HEK293T (cell line): Measurements from ENCODE around the gene PSMD6.

ENCODE experiments used
- CTCF ChIA-PET: fragments of 350-600 bp; formaldehyde crosslinking; extraction: SDS; loops from one replicate; lab custom pipeline; 2021; ENCODE audit warnings: antibody characterized with exemption, inconsistent platforms; lab: Yijun Ruan, JAX
- POLR2A ChIA-PET: fragments of 350-600 bp; formaldehyde crosslinking; extraction: SDS; loops from one replicate; lab custom pipeline; 2020; ENCODE audit warnings: antibody characterized with exemption, inconsistent platforms; lab: Yijun Ruan, JAX
- DNase-seq: peaks from one replicate; pipeline ENCODE4 v3.0.0; 2012; ENCODE audit warnings: mixed read lengths; ENCODE audit errors: extremely low spot score
- ARNT ChIP-seq: fragments of 450-650 bp; IDR thresholded peaks from 2 replicates; pipeline ENCODE4 v1.6.1; 2017; ENCODE audit warnings: mild to moderate bottlenecking
- BHLHE40 ChIP-seq: fragments of 450-650 bp; IDR thresholded peaks from 2 replicates; pipeline ENCODE4 v1.6.1; 2016; ENCODE audit warnings: mild to moderate bottlenecking, moderate library complexity, borderline replicate concordance
- CTBP1 ChIP-seq: fragments of 450-650 bp; IDR thresholded peaks from 2 replicates; pipeline ENCODE4 v1.6.1; 2016; ENCODE audit warnings: borderline replicate concordance
- ELF4 ChIP-seq: fragments of 450-650 bp; IDR thresholded peaks from 2 replicates; pipeline ENCODE4 v1.6.1; 2017; ENCODE audit warnings: antibody characterized with exemption
- FOXA1 ChIP-seq: fragments of 450-650 bp; IDR thresholded peaks from 2 replicates; pipeline ENCODE4 v1.6.1; 2016; ENCODE audit warnings: mild to moderate bottlenecking
- FOXK2 ChIP-seq: fragments of 450-650 bp; IDR thresholded peaks from 2 replicates; pipeline ENCODE4 v1.6.1; 2016; ENCODE audit warnings: mild to moderate bottlenecking
- FOXM1 ChIP-seq: fragments of 450-650 bp; IDR thresholded peaks from 2 replicates; pipeline ENCODE4 v1.6.1; 2017; ENCODE audit warnings: mild to moderate bottlenecking, borderline replicate concordance
- HDGF ChIP-seq: fragments of 450-650 bp; IDR thresholded peaks from 2 replicates; pipeline ENCODE4 v1.6.1; 2017; ENCODE audit warnings: antibody characterized with exemption, borderline replicate concordance
- L3MBTL2 ChIP-seq: fragments of 450-650 bp; conservative IDR thresholded peaks from 2 replicates; pipeline ENCODE4 v1.6.1; 2016; ENCODE audit warnings: mild to moderate bottlenecking
- LEF1 ChIP-seq: fragments of 450-650 bp; IDR thresholded peaks from 2 replicates; pipeline ENCODE4 v1.6.1; 2017; ENCODE audit warnings: mild to moderate bottlenecking, borderline replicate concordance
- NFRKB ChIP-seq: fragments of 450-650 bp; IDR thresholded peaks from 2 replicates; pipeline ENCODE4 v1.6.1; 2016; ENCODE audit warnings: mild to moderate bottlenecking, moderate library complexity
- SP1 ChIP-seq: fragments of 450-650 bp; IDR thresholded peaks from 2 replicates; pipeline ENCODE4 v1.6.1; 2017
- SUZ12 ChIP-seq: fragments of 450-650 bp; IDR thresholded peaks from 2 replicates; pipeline ENCODE4 v1.6.1; 2016; ENCODE audit warnings: mild to moderate bottlenecking
- TARDBP ChIP-seq: fragments of 450-650 bp; IDR thresholded peaks from 2 replicates; pipeline ENCODE4 v1.6.1; 2016
- ZNF384 ChIP-seq: fragments of 450-650 bp; IDR thresholded peaks from 2 replicates; pipeline ENCODE4 v1.6.1; 2016
- TF ChIP-seq, protein P1 (sequence below): fragments of 450-650 bp; IDR thresholded peaks from 2 replicates; pipeline ENCODE4 v1.6.1; 2016

The PSMD6 gene

GRCh38 chr3:64063983-64064438, 40.7 kb upstream of the PSMD6 start:
- POLR2A ChIA-PET: no interaction called here
- TF ChIP-seq, protein P1, sequence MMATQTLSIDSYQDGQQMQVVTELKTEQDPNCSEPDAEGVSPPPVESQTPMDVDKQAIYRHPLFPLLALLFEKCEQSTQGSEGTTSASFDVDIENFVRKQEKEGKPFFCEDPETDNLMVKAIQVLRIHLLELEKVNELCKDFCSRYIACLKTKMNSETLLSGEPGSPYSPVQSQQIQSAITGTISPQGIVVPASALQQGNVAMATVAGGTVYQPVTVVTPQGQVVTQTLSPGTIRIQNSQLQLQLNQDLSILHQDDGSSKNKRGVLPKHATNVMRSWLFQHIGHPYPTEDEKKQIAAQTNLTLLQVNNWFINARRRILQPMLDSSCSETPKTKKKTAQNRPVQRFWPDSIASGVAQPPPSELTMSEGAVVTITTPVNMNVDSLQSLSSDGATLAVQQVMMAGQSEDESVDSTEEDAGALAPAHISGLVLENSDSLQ: no peak
- no peak for TF ChIP-seq FOXM1
- CTCF ChIA-PET: no interaction called here
- no peak for DNase-seq

GRCh38 chr3:64063207-64063982, 40.1 kb upstream of the PSMD6 start:
- TF ChIP-seq TARDBP (no peak), FOXA1 (no peak), CTBP1 (no peak), L3MBTL2 (no peak), HDGF (no peak), LEF1 (no peak), ELF4 (no peak), ARNT (no peak), FOXK2 (no peak), FOXM1 (no peak), NFRKB (no peak), ZNF384 (no peak)
- TF ChIP-seq, protein P1: no peak
- CTCF ChIA-PET: no interaction called here
- POLR2A ChIA-PET: no interaction called here
- no peak for DNase-seq

- no peak for DNase-seq
- POLR2A ChIA-PET: no interaction called here
- CTCF ChIA-PET: no interaction called here
- no peak for TF ChIP-seq FOXM1
- no peak for TF ChIP-seq SUZ12
- TF ChIP-seq ZNF384: no peak
- TF ChIP-seq NFRKB: no peak
- TF ChIP-seq BHLHE40: no peak
- TF ChIP-seq CTBP1: no peak
- no peak for TF ChIP-seq TARDBP
- TF ChIP-seq L3MBTL2: no peak
- TF ChIP-seq, protein P1: no peak
- no peak for TF ChIP-seq ELF4
- TF ChIP-seq FOXK2: no peak
- TF ChIP-seq LEF1: no peak
- TF ChIP-seq SP1: no peak
- no peak for TF ChIP-seq FOXA1
- no peak for TF ChIP-seq ARNT
Observed at GRCh38 chr3:64061628-64062027, 38.3 kb upstream of the PSMD6 start.

- ChIA-PET CTCF (no interaction called here), POLR2A (no interaction called here)
- TF ChIP-seq FOXK2: no peak
- TF ChIP-seq BHLHE40: no peak
- TF ChIP-seq FOXM1: no peak
- no peak for TF ChIP-seq LEF1
- no peak for TF ChIP-seq ELF4
- no peak for TF ChIP-seq ZNF384
- no peak for TF ChIP-seq L3MBTL2
- no peak for TF ChIP-seq ARNT
- TF ChIP-seq SP1: no peak
- no peak for DNase-seq
Observed at GRCh38 chr3:64059484-64060175, 36.3 kb upstream of the PSMD6 start.

DNA sequence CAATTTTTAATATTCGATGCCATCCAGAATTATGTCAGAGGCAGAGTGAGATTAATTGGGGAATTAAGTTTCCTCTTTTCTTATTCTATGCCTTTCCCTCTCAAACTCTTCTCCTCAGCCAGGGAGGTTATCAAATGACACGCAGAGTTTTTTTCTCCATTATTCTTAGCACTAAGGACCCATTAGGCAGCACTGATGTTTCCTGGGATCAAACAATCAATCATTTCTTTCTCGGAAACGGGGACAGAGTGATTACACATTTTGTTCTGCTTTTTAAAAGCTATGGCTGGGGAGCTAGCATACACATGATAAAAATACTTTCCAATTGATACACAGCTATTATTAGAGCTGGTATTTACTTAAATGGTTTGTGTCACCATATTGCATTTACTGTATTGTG, 35.3 kb upstream of the PSMD6 start:
- POLR2A ChIA-PET: no interaction called here
- CTCF ChIA-PET: no interaction called here
- DNase-seq: no peak
- no peak for TF ChIP-seq SP1
- TF ChIP-seq, protein P1: 0 out of 2 replicates have a peak, but pooled peaks have one; percentile 5

DNA sequence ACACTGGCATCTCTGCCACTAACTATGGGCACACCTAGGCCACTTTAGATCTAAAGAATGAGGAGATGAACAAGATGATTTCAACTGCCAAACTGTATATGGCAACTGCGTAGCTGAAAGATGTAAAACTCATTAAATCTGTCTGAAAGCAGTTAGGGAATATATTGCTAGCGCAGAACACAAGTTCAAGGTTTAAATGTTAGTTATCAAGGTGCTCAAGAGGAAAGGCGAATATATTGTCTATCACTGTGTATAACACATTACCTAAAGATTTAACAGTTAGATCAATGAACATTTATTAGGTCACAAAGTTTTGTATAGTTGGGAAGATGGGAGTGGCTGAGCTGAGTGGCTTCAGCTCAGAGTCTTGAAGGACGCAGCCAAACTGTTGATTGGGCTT, 33.9 kb upstream of the PSMD6 start:
- POLR2A ChIA-PET: no interaction called here
- CTCF ChIA-PET: no interaction called here
- TF ChIP-seq FOXM1 (no peak), BHLHE40 (no peak), SP1 (no peak), FOXA1 (no peak), LEF1 (no peak), ZNF384 (no peak), ARNT (no peak), TARDBP (no peak), FOXK2 (no peak), NFRKB (no peak), HDGF (no peak)
- TF ChIP-seq, protein P1: no peak
- no peak for DNase-seq
